GM06990 (cell line): ENCODE data around the gene RASGEF1C.

Experiments used
- DNase-seq: peaks from one replicate; pipeline ENCODE4 v3.0.0-alpha.2; 2011; ENCODE audit not compliant: insufficient read length; ENCODE audit errors: extremely low read depth
- H3K27me3 ChIP-seq: replicated peaks from 2 replicates; pipeline ENCODE4 v1.6.0; 2011; ENCODE audit warnings: low read length; ENCODE audit not compliant: control insufficient read depth, insufficient read depth
- H3K36me3 ChIP-seq: 2 replicates; pipeline ENCODE4 v1.5.1; 2011; ENCODE audit warnings: low read length; ENCODE audit not compliant: control insufficient read depth, insufficient read depth
- H3K4me3 ChIP-seq: replicated peaks from 2 replicates; pipeline ENCODE4 v1.5.1; 2011; ENCODE audit warnings: low read depth, mild to moderate bottlenecking, control low read depth, low read length
- CTCF ChIP-seq: IDR thresholded peaks from 2 replicates; pipeline ENCODE4 v1.5.1; 2011; ENCODE audit warnings: low read length, control low read depth, mild to moderate bottlenecking, inconsistent platforms; ENCODE audit not compliant: insufficient read depth, poor library complexity, severe bottlenecking

The RASGEF1C gene

DNA sequence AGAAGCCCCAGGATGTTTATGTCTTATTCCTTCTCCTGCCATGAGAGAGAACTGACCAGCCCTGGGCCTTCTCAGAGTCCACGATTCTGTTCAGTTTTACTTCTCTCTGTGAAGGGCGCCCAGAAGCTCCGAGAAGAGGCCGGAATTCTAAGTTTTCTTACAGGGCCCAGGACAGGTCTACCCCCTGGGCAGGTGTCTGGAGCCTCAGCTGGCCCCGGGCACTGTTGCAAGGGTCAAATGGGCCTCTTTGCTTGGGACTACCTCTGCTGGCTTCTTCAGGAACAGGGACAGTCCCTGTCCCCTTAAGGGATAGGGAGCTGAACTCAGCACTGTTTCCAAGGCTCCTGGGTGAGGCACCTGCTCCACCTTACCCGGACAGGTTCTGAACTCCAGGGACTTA is 55.0 kb downstream of the RASGEF1C start:
- Histone ChIP-seq H3K36me3 (no peaks in the 10 kb centered on the region), H3K4me3 (no peak overlapping the region), H3K27me3 (no peaks in the 10 kb centered on the region)
- DNase-seq: no peak
- TF ChIP-seq CTCF: no peak

- no peak for DNase-seq
- Histone ChIP-seq H3K27me3 (no peaks in the 10 kb centered on the region), H3K36me3 (no peaks in the 10 kb centered on the region), H3K4me3 (no peak overlapping the region)
- no peak for TF ChIP-seq CTCF
These were observed 55.9 kb downstream of the RASGEF1C start for GRCh38 chr5:180153099-180153498.

DNA sequence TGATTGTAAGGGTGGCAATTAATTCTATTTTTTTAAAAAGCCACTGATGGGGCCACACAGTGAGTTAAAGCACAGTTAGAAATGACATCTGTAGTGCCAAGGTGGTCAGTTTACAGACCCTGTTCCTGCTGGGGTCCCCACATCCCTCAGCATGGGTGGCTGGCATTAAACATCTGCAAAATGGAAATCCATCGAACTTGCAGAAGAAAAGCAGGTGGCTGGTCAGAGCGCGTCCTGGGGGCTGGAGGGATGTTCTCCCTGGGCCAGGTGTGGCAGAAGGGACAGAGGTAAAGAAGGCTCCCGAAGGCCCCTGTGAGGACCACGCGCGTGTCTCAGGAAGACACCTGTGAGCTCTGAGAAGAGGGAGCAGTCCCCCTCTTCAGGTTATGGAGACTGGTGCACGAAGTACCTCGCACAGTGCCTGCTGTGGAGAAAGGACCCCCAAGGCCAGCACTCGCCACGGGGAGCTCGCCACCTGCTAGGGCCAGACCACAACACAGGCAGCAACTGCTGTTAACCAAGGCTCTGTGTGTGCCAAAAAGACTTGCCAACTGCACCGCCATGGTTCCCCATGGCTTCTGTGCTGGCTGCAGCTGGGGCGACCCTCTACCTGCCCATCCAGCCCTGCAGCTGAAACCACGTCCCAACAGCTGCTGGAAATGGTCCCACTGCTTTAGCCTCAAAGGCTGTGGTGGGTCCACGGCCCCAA is 65.2 kb downstream of the RASGEF1C start:
- H3K36me3 ChIP-seq: no peaks in the 10 kb centered on the region
- no peak for DNase-seq
- TF ChIP-seq CTCF: no peak
- H3K4me3 ChIP-seq: no peak overlapping the region
- H3K27me3 ChIP-seq: no peaks in the 10 kb centered on the region

- no peaks in the 10 kb centered on the region for H3K27me3 ChIP-seq
- no peak for DNase-seq
- TF ChIP-seq CTCF: no peak
- H3K36me3 ChIP-seq: no peaks in the 10 kb centered on the region
- no peak overlapping the region for H3K4me3 ChIP-seq
These were observed 66.0 kb downstream of the RASGEF1C start for GRCh38 chr5:180142824-180143610.

DNA sequence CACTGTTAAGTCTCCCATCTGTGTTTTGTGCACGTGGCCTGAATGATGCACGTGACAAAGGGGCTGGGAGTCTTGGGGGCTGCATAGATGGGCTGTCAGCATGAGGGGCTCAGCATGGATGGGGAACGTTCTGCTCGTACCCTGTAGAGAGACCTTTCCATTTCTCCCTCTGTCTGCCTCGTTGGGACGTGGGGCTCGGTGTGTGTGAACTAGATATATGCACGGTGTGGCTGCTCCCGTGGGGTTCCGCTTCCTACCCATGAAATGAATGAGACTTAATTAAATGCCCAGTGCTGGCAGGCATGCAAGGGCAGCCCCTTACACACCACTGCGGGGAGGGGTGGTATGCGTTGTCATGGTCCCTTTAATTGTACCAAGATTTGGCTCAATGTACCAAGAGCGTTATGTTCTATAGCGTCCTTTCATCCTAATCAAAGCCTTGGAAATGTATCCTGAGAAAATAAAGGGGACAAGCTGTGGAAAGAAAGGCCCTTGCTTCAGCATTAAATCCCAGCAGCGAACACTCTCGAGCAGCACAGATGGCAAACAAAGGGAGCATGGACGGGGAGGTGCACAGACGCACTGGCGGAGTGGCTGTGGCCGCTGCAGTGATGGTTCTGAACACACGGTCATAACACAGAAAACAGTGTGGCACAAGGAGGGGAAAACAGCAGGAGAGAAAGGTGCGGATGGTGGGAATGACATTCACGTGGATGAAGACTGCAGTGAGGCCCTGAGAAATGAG is 66.8 kb downstream of the RASGEF1C start:
- DNase-seq: no peak
- no peak for TF ChIP-seq CTCF
- H3K4me3 ChIP-seq: no peak overlapping the region
- no peaks in the 10 kb centered on the region for H3K27me3 ChIP-seq
- H3K36me3 ChIP-seq: no peaks in the 10 kb centered on the region
